ENCODE results near the gene PIWIL4.

The PIWIL4 gene

DNA sequence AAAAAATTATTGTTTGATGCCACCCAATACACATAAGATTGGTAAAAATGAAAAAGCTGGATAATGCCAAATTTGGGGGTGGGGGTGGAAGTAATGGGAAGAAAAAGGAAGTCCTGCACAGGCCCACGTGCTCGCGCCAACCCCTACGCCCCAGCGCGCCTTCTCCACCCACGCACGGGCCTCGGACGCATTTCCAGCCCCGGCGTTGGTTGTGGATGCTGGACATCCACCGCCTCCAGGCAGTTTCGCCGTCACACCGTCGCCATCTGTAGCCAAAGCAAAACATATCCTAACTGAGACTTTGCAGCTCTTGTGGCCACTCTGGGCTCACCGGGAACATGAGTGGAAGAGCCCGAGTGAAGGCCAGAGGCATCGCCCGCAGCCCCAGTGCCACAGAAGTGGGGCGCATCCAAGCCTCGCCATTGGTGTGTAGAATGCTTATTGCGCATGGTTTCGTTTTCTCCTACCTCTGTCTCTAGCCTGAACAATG, at the start of gene PIWIL4:
TSS of gene PIWIL4 (plus strand) at position 188 of the 490 bp plus-strand sequence. CDS start at position 339, 151 bp downstream.
- no peak for DNase-seq

GRCh38 chr11:94518300-94518699, 48.9 kb upstream of the PIWIL4 start:
- no peak for DNase-seq

DNA sequence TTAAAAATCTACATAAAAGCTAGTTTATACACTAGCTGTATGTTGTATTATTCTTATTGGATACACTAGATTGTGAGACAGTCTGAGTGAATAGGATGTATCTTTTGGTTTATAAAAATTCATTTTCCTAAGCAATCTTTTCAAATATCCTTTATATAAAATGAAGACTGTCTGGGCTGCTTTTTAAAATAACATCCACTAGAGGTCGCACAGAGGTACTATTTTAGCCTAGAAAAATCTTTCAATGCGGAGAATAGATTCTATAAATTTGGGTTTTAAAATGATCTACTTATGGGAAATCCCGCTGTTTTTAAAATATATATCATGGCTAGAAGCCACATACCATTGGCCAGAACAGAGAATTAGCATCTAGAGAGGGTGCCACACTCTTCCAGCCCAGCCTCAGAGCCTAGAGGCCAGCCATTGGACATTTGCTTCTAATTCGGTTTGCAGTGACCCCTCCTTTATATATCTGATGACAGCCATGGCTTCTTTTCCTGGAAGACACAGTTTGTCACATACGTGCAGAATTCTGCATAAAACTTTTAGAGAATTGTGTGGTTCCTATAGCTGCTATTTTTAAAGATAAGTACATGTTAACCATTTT, 47.6 kb upstream of the PIWIL4 start:
- no peak for DNase-seq

GRCh38 chr11:94521684-94522083, 45.5 kb upstream of the PIWIL4 start:
- DNase-seq, result no peak

DNA sequence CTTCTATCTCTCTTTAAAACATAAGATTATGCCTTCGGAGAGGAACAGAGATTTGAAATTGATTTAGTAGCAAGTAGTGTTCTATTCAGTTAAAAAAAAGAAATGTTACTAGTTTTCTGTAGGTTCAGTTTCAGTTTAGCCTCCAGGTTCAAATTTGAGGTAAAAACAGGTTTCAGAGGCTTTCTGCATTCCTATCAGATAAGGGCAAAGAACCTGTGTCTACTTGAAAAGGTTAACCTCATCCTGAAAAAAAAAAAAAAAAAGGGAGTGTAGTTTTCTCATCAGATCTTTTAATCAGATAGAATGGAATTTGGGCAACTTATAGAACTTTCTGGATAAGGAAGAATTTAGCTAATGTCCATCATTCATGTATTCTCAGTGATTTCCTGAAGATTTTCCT, 42.8 kb upstream of the PIWIL4 start:
- DNase-seq, result no peak

- no peak for DNase-seq
Observed at GRCh38 chr11:94525546-94526324, 41.4 kb upstream of the PIWIL4 start.

GRCh38 chr11:94526645-94527438, 40.3 kb upstream of the PIWIL4 start:
- DNase-seq, result no peak

DNA sequence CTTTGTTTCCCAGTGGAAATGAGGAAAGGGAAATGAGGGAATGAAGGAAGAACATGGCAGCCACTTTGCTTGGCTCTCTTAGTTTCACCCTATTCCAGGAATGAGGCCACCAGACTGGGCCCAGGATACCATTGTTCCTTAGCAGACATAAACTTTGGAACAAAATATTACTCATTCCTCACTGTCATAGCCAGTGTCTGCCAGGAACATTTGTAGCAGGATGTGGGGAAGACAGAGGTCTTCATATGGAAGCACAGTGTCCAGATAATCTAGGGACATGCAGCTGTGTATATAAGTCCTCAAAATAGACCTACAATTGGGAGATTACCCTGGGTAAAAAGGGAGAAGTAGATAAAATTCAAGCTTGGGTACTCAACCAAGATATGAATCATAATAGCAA, 38.6 kb upstream of the PIWIL4 start:
- DNase-seq, result no peak

GRCh38 chr11:94532211-94532610, 35.0 kb upstream of the PIWIL4 start:
- no peak for DNase-seq

DNA sequence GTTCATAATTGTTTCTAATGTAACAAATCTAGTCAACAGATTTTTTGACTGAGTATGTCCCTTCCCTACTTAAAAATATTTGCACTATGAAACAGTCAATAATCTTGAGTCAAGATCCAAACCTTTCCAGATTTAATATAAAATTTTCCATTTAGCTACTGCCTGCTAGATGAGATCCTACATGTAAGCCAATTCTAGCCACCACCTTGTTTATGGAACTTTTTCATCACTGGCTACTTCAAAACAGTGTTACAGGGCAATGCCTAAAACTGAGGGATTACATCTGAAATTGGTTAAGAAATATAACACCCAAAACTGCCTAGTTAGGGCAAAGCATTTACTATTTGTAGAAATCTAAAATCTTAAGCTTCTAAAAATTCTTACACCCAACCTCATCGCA, 34.0 kb upstream of the PIWIL4 start:
- DNase-seq, result no peak

GRCh38 chr11:94533696-94534630, 33.2 kb upstream of the PIWIL4 start:
- no peak for DNase-seq

GRCh38 chr11:94536386-94536785, 30.8 kb upstream of the PIWIL4 start:
- no peak for DNase-seq

GRCh38 chr11:94537031-94537600, 30.1 kb upstream of the PIWIL4 start:
- no peak for DNase-seq

- DNase-seq, result no peak
Observed at GRCh38 chr11:94539420-94539819, 27.7 kb upstream of the PIWIL4 start.

GRCh38 chr11:94543695-94544645, 23.2 kb upstream of the PIWIL4 start, which contains the start of gene FUT4:
FUT4 (plus strand) TSS chr11:94543921; CDS start chr11:94544134, 213 bp downstream.
- peak; percentile 71 for DNase-seq

GRCh38 chr11:94544646-94545263, 22.4 kb upstream of the PIWIL4 start:
- DNase-seq, result no peak

GRCh38 chr11:94545264-94546161, 21.7 kb upstream of the PIWIL4 start:
- no peak for DNase-seq

GRCh38 chr11:94546162-94546470, 21.1 kb upstream of the PIWIL4 start:
- no peak for DNase-seq

DNA sequence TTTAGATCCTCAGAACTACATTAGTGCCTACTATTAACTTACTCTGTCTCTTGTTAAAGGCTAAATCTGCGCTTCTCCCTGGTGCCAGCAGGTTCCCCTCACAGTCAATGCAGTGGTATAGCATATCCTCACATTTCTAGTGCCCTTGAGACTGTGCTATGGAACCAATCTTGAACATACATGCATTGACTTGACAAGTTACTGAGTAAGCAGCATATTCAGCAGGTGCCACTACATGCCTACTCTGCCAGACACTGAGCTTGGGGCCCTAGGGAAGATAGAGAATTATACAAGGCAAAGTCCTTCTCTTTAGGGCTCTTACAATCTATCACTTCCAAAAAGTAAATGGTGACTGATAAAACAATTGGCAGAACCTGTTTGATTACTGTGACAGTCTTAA, 20.3 kb upstream of the PIWIL4 start:
- no peak for DNase-seq

All from CD4-positive, alpha-beta T cell treated with Interleukin-15 for 1 hour (primary cell).